SH-SY5Y (cell line): Measurements from ENCODE around the gene MIGA1.

ENCODE experiments used
- GATA2 ChIP-seq: IDR thresholded peaks from 2 replicates; pipeline ENCODE4 v1.6.1; 2011; ENCODE audit warnings: mild to moderate bottlenecking, low read depth, low read length
- GATA3 ChIP-seq: IDR thresholded peaks from 2 replicates; pipeline ENCODE4 v1.6.1; 2011; ENCODE audit warnings: low read depth, mild to moderate bottlenecking, low read length, moderate library complexity

MIGA1 gene

GRCh38 chr1:77781683-77782082 lies 2.2 kb downstream of the MIGA1 start:
- TF ChIP-seq GATA3 (no peak), GATA2 (no peak)

DNA sequence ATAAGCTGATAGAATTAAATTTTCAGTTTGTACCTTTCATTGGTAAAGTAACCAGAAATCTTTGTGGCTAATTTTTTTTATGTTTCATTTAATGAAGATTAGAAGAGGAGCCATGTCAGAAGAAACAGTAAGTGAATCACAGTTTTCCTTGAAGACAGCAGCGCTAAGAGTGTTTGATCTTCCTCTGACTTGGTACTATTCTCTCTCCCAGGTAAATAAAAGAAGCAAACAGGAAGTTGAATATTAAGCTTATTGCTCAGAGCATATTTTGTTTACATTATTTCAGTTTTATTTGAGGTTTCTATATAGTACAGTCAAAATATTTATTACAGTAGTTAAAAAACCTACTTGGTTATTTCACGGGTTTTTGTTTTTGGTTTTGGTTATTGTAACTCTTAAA lies 3.7 kb downstream of the MIGA1 start:
- TF ChIP-seq GATA2 = no peak
- no peak for TF ChIP-seq GATA3

- TF ChIP-seq GATA3 = no peak
- no peak for TF ChIP-seq GATA2
These were observed 15.1 kb downstream of the MIGA1 start for GRCh38 chr1:77794550-77794949.

DNA sequence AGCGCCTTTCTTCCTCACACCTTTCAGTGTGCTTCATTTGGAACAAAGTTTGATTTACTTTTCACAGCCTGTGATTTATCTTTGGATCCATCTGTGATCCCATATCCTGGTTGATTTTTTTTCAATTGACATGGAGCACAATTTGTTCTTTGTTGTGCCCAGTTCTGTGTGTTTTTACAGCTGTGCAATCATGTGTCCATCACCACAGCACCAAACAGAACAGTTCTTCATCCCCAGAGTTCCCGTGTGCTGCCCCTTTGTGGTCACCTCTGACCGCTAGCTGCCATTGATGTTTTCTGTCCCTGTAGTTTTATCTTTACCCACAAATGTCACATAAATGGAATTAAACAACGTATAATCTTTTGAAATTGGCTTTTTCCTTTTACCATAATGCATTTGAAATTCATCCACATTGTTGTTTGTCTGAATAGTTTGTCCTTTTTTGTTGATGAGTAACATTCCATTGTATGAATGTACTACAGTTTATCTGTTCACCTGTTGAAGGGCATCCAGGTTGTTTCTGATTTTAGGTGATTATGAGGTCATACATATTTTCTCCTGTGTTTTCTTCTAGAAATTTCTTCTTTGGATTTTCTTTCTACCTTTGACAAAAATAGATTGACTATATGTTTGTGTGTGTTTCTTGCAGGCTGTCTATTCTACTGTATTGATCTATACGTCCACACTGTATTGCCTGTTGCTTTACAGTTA lies 17.4 kb downstream of the MIGA1 start:
- no peak for TF ChIP-seq GATA3
- TF ChIP-seq GATA2 = no peak

DNA sequence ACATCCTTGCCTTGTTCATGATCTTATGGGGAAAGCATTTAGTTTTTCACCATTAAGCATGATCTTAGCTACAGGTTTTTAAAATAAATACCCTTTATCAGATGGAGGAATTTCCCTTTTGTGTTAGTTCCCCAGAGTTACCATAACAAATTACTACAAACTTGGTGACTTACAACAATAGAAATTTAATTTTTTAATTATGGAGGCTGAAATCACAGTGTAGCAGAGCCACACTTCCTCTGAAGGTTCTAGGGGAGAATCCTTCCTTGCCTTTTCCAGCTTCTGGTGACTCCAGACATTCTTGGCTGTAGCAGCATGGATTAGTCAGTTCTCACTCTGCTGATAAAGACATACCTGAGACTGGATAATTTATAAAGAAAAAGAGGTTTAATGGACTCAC lies 18.5 kb downstream of the MIGA1 start:
- no peak for TF ChIP-seq GATA2
- no peak for TF ChIP-seq GATA3

GRCh38 chr1:77802026-77802425 lies 22.6 kb downstream of the MIGA1 start:
- TF ChIP-seq GATA3 (no peak), GATA2 (no peak)

DNA sequence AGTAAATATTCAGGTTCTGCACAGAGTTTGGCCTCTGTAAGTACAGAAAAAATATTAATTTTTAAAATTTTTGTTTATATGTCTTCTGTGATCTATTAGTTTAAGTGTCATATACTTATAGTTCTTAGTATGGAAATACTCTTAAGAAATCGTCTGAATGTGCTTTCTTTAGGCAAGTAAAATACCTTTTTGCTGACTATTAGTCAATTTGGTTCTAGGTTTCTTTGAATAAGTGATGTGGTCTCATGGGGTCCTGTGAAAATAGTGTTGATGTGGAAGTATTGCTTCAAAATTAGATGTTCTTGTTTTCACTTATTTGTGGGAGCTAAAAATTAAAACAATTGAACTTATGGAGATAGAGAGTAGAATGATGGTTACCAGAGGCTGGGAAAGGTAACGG lies 23.9 kb downstream of the MIGA1 start:
- TF ChIP-seq GATA2 = no peak
- no peak for TF ChIP-seq GATA3

DNA sequence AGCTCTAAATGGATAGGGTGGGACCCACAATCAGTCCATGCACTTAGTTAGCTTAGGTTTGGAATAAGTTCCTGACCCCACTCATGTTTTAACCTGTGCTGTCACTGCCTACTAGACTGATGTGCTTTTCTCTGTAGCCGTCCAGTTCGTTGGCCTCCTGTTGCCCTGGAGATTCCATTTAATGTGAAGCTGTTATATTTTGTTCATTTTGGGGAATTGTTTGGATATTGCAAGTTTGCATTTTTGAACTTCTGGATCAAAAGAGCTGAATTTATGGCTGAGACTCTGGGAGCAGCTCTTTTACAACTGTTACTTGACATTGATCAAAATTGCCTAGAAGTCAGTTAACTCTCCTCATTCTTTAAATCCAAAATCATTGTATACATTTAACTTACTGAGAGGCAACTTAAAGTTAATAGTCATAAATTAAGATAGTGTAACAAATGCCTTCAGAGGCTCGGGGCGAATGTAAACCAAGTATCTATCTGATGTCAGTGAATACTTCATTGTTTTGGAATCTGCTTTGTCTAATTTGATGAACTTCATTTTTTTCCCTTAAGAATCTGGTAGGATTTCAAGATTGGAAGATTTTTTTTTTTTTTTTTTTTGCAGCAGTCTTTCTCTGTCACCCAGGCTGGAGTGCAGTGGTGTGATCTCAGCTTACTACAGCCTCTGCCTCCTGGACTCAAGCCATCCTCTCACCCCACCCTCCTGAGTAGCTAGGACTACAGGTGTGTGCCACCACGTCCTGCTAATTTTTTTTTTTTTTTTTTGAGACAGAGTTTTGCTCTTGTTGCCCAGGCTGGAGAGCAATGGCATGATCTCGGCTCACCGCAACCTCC lies 38.1 kb downstream of the MIGA1 start:
- no peak for TF ChIP-seq GATA2

DNA sequence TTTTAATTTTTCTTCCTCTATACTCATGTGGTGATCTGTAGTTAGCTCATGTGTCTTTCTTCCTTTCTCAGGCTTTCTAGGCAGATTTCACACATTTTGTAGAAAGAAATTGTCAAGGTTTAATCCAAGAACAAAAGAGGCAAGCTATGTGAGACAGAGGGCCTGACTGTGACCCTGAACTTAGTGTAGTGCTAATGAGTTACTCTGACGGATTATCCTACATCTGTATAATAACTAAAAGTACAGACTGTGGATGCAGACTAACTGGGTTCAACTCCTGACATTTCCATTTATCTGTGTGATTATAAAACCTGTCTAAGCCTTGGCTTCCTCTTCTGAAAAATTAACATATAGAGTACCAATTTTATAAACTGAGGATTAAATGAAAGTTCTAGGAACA lies 40.7 kb downstream of the MIGA1 start:
- no peak for TF ChIP-seq GATA2
- no peak for TF ChIP-seq GATA3

- no peak for TF ChIP-seq GATA3
- TF ChIP-seq GATA2 = no peak
These were observed 44.6 kb downstream of the MIGA1 start for GRCh38 chr1:77824079-77824478.

DNA sequence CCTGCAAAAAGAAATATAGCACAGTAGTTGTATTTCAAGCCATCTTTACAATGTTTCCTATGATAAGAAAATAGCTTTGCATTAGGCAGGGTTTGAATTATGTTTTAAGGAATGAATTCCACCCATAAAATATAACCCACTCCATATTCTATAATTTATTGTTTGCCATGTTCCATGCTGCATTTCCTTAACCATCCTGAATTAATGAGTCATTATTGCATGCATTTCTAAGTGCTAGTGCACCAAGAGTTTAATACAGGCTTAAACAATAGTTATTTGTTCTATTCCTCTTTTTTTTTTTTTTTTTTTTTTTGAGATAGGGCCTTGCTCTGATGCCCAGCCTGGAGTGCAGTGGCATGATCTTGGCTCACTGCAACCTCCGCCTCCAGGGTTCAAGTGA lies 45.2 kb downstream of the MIGA1 start:
- no peak for TF ChIP-seq GATA3
- no peak for TF ChIP-seq GATA2

DNA sequence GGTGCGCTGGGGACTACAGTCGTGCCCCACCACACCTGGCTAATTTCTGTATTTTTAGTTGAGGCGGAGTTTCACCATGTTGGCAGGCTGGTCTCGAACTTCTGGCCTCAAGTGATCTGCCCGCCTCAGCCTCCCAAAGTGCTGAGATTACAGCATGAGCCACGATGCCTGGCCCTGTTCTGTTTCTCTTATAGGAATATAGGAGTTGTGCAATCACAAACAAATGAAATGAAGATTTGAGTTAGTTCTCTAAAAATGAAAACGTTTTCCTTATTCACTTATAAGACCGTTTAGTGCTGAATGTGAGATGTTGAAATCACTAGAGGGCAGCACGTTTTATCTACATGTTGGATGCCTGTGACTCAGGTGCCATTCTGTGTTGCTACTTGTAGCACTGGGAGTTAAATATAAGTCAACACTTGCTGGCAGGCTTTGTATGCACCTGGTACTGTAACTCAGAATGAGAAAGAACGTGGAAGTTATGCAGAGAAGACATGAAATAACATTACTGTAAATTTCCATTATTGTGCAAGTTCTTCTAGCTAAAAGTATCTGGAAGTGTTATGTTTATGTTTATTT lies 45.8 kb downstream of the MIGA1 start:
- TF ChIP-seq GATA3 (no peak), GATA2 (no peak)

- TF ChIP-seq GATA2 = no peak
- no peak for TF ChIP-seq GATA3
These were observed 48.6 kb downstream of the MIGA1 start for GRCh38 chr1:77828098-77828497.

- no peak for TF ChIP-seq GATA3
- TF ChIP-seq GATA2 = no peak
These were observed 50.4 kb downstream of the MIGA1 start for GRCh38 chr1:77829851-77830250.

- TF ChIP-seq GATA2 (no peak), GATA3 (no peak)
These were observed 51.5 kb downstream of the MIGA1 start for GRCh38 chr1:77830946-77831345.

- TF ChIP-seq GATA3 = no peak
- TF ChIP-seq GATA2 = no peak
These were observed 52.1 kb downstream of the MIGA1 start for GRCh38 chr1:77831566-77831965.
